Parathyroid adenoma (tissue), 2 donors: ENCODE measurements around the gene TSPAN5.
"Not testable (repeated sequence)": the region's sequence is repeated elsewhere in the genome, so short reads cannot be mapped to it uniquely, and the experiment has no call there.

Source experiments
- H2AFZ ChIP-seq: fragments of 300-600 bp; sonication (generic); one replicate; pipeline ENCODE4 v1.7.0; 2017; ENCODE audit warnings: antibody characterized with exemption, mild to moderate bottlenecking
- H3K27ac ChIP-seq: fragments of 300-600 bp; sonication (generic); one replicate; pipeline ENCODE4 v1.7.0; 2017
- H3K27me3 ChIP-seq: fragments of 300-600 bp; sonication (generic); one replicate; pipeline ENCODE4 v1.7.0; 2017; ENCODE audit warnings: low read length; ENCODE audit not compliant: control insufficient read depth, insufficient read depth
- H3K36me3 ChIP-seq: fragments of 300-600 bp; sonication (generic); one replicate; pipeline ENCODE4 v1.7.0; 2017; ENCODE audit warnings: low read length; ENCODE audit not compliant: control insufficient read depth, insufficient read depth
- H3K4me1 ChIP-seq: fragments of 300-600 bp; sonication (generic); one replicate; pipeline ENCODE4 v1.7.0; 2017; ENCODE audit warnings: control low read depth
- H3K4me2 ChIP-seq: fragments of 300-600 bp; sonication (generic); one replicate; pipeline ENCODE4 v1.7.0; 2017; ENCODE audit warnings: low read length
- H3K4me3 ChIP-seq: fragments of 300-600 bp; sonication (generic); one replicate; pipeline ENCODE4 v1.7.0; 2017; ENCODE audit warnings: low read depth, low read length
- H3K79me2 ChIP-seq: fragments of 300-600 bp; sonication (generic); one replicate; pipeline ENCODE4 v1.7.0; 2017; ENCODE audit warnings: control low read depth
- H3K9ac ChIP-seq: fragments of 300-600 bp; sonication (generic); one replicate; pipeline ENCODE4 v1.7.0; 2017; ENCODE audit warnings: mild to moderate bottlenecking
- H3K9me3 ChIP-seq: fragments of 300-600 bp; sonication (generic); one replicate; pipeline ENCODE4 v1.7.0; 2017; ENCODE audit warnings: low read length; ENCODE audit not compliant: control insufficient read depth
- TF ChIP-seq, protein P1 (sequence below): fragments of 300-600 bp; sonication (generic); IDR thresholded peaks from one replicate; pipeline ENCODE4 v1.7.0; 2017; ENCODE audit warnings: antibody characterized with exemption, mild to moderate bottlenecking
- donor health status: primary hyperparathyroidism.

TSPAN5 gene

DNA sequence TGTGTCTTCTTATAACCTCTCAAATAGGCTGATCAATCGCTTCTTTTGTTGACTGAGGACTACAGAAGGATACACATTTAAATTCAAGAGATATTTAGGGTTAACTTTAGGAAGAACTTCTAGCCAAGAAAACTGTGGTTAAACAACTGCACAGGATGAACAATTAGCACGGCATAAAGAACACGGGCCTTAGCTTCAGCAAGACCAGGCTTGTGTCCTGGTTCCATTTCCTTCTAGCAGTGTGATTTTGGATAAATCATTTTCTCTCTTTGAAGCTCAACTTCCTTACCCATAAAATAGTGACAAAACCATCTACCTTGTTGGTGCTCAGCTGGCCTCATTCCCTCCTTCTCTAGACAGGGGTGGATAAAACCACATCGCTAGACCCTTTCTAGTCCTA, 117.6 kb downstream of the TSPAN5 start:
- no peak overlapping the region for H2AFZ ChIP-seq
- H3K4me3 ChIP-seq: no peak overlapping the region
- H3K79me2 ChIP-seq: no peaks in the 10 kb centered on the region
- H3K4me2 ChIP-seq: no peak overlapping the region
- no peaks in the 10 kb centered on the region for H3K27me3 ChIP-seq
- H3K9me3 ChIP-seq: no peaks in the 10 kb centered on the region
- H3K4me1 ChIP-seq: no peaks in the 10 kb centered on the region
- H3K9ac ChIP-seq: no peak overlapping the region
- no peaks in the 10 kb centered on the region for H3K36me3 ChIP-seq
- TF ChIP-seq, protein P1, sequence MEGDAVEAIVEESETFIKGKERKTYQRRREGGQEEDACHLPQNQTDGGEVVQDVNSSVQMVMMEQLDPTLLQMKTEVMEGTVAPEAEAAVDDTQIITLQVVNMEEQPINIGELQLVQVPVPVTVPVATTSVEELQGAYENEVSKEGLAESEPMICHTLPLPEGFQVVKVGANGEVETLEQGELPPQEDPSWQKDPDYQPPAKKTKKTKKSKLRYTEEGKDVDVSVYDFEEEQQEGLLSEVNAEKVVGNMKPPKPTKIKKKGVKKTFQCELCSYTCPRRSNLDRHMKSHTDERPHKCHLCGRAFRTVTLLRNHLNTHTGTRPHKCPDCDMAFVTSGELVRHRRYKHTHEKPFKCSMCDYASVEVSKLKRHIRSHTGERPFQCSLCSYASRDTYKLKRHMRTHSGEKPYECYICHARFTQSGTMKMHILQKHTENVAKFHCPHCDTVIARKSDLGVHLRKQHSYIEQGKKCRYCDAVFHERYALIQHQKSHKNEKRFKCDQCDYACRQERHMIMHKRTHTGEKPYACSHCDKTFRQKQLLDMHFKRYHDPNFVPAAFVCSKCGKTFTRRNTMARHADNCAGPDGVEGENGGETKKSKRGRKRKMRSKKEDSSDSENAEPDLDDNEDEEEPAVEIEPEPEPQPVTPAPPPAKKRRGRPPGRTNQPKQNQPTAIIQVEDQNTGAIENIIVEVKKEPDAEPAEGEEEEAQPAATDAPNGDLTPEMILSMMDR: no peak
- no peak overlapping the region for H3K27ac ChIP-seq

DNA sequence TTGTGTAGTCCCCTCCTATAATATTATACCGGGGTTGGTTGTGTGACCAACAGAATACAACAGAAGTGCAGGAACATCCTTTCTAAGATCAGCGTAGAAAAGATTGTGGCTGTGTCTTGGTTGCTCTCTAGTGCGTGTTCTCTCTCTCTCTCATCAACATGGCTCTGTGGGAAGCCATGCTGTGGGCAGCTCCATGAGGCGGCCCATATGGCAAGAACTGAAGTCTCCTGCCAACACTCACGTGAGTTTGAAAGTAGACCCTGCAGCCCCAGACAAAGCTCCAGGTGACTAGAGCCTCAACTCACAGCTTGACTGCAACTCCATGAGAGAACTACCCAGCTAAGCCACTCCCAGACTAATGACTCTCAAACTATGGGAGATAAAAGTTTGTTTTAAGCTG, 118.7 kb downstream of the TSPAN5 start:
- Histone ChIP-seq H3K36me3 (no peaks in the 10 kb centered on the region), H3K4me3 (no peak overlapping the region), H3K79me2 (no peaks in the 10 kb centered on the region), H3K27me3 (no peaks in the 10 kb centered on the region), H3K9me3 (no peaks in the 10 kb centered on the region), H3K9ac (no peak overlapping the region), H3K4me2 (no peak overlapping the region), H3K4me1 (no peaks in the 10 kb centered on the region), H3K27ac (no peak overlapping the region), H2AFZ (no peak overlapping the region)
- TF ChIP-seq, protein P1: no peak

DNA sequence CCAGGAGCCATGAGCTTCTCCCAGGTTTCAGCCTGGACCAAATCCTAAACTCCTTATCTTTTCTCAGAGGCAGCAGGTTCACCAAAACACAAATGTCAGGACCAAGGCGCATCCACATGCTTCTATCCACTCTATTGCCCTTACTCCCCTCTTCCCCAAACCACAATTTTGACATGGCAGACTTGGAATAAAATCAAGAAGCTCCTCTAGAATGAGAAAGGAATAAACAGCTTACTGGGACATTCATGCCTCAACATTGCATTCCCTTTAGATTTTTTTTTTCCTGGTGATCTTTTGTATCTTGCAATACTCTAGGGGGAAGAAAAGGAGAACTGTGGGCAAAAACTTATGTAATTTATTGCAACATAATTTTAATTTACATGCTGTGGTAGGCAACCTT, 119.1 kb downstream of the TSPAN5 start:
- Histone ChIP-seq H3K79me2 (no peaks in the 10 kb centered on the region), H3K27ac (no peak overlapping the region), H3K4me3 (no peak overlapping the region), H3K36me3 (no peaks in the 10 kb centered on the region), H2AFZ (no peak overlapping the region), H3K27me3 (no peaks in the 10 kb centered on the region), H3K4me2 (no peak overlapping the region), H3K9ac (no peak overlapping the region), H3K4me1 (no peaks in the 10 kb centered on the region), H3K9me3 (no peaks in the 10 kb centered on the region)
- TF ChIP-seq, protein P1: no peak

DNA sequence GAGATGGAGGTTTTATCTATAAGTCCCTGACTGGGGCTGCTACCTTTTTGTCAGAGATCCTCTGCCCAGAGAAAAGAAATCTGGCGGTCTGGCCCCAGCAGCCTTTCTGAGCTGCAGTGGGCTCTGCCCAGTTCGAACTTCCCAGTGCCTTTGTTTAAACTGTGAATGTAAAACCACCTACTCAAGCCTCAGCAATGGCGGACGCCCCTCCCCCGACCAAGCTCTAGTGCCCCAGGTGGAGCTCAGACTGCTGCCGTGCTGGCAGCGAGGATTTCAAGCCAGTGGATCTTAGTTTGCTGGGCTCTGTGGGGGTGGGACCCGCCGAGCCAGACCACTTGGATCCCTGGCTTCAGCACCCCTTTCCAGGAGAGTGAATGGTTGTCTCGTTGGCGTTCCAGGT, 121.8 kb downstream of the TSPAN5 start:
- TF ChIP-seq, protein P1: no peak
- Histone ChIP-seq H3K27ac (no peak overlapping the region), H2AFZ (no peak overlapping the region), H3K4me3 (no peak overlapping the region), H3K4me1 (no peaks in the 10 kb centered on the region), H3K9ac (no peak overlapping the region), H3K79me2 (no peaks in the 10 kb centered on the region), H3K9me3 (no peaks in the 10 kb centered on the region), H3K27me3 (no peaks in the 10 kb centered on the region), H3K36me3 (no peaks in the 10 kb centered on the region), H3K4me2 (no peak overlapping the region)

DNA sequence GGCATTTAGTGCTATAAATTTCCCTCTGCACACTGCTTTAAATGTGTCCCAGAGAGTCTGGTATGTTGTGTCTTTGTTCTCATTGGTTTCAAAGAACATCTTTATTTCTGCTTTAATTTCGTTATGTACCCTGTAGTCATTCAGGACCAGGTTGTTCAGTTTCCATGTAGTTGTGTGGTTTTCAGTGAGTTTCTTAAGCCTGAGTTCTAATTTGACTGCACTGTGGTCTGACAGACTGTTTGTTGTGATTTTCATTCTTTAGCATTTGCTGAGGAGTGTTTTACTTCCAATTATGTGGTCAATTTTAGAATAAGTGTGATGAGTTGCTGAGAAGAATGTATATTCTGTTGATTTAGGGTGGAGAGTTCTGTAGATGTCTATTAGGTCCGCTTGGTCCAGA, 124.3 kb downstream of the TSPAN5 start:
- H3K9me3 ChIP-seq, H3K79me2 ChIP-seq, H3K4me2 ChIP-seq, H2AFZ ChIP-seq, H3K36me3 ChIP-seq, H3K27ac ChIP-seq, H3K4me3 ChIP-seq, H3K9ac ChIP-seq, H3K4me1 ChIP-seq, H3K27me3 ChIP-seq: not testable (repeated sequence)
